PFSK-1 (cell line): ENCODE results near the gene RPTOR.

Experiments
- FOXP2 ChIP-seq: optimal IDR thresholded peaks from 2 replicates; pipeline ENCODE3; 2011; ENCODE audit warnings: borderline replicate concordance, control low read depth, inconsistent platforms; ENCODE audit not compliant: insufficient read depth; ENCODE audit errors: extremely low read length, extremely low read depth
- POLR2AphosphoS5 ChIP-seq: IDR thresholded peaks from 2 replicates; pipeline ENCODE4 v1.6.1; 2012; ENCODE audit warnings: low read depth, mild to moderate bottlenecking, control low read depth, low read length, moderate library complexity
- REST ChIP-seq, 2 experiments: IDR thresholded peaks; 2 replicates each; pipeline versions ENCODE4 v1.6.1 to v1.8.0; 2011 to 2012; ENCODE audit warnings: low read depth in 2 of 2, low read length in 2 of 2, control low read depth in 1 of 2, inconsistent platforms in 1 of 2, mild to moderate bottlenecking in 1 of 2, moderate library complexity in 1 of 2; ENCODE audit not compliant: insufficient read depth in 1 of 2
- SIN3A ChIP-seq: IDR thresholded peaks from 2 replicates; pipeline ENCODE4 v1.6.1; 2012; ENCODE audit warnings: mild to moderate bottlenecking, low read length, moderate library complexity, borderline replicate concordance; ENCODE audit not compliant: insufficient read depth
- TAF1 ChIP-seq: IDR thresholded peaks from 2 replicates; pipeline ENCODE4 v1.6.1; 2012; ENCODE audit warnings: low read length, control low read depth, borderline replicate concordance; ENCODE audit not compliant: insufficient read depth

Gene RPTOR

DNA sequence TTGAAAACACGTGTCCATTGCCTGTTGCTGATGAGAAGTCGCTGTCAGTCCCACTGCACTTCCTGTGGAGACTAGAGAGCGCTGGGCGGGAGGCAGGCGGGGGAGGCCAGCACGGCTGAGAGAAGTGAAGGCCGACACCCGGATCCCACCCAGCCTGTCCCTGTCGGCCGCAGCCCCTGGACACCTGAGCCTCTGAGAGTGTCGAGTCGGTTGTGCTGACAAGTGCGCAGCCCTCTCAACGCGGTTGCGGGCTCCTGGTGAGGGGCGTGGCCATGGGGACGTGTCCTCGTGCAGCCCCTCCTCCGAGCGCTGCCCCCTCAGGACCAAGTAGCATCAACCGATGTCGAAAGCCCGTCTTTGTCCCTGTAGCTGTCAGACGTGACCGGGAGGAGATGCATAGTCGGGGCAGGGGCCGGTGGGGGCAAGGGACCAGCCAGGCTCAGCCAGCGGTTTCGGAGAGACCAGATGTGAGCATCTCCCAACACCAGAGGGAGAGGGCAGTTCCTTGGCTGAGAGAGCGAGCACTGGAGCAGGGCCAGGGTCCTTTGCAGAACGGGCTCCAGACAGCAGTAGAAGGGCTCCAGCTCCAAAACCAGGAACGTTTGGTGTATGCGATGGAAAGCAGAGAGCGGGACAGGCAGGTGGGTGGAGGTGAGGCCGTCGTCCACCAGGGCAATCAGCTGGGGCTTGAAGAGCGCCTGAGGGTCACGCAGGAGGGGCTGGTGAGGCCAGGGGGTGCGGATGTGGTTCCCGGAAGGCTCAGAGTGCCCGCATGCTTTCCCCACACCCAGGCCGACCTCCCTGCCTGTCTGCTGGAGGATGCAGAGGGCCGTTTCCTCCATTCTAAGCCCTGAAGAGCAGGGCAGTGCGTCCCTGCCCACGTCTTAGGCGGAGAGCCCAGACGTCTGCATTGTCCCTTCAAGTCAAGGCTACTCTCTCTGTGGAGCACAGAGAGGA, 403.7 kb downstream of the RPTOR start:
- TF ChIP-seq POLR2AphosphoS5 (no peak), TAF1 (no peak), SIN3A (no peak), REST (IDR thresholded peaks at IDR 0.05; ENCODE audit: insufficient read depth in 1 of 2, low read depth in 2 of 2, low read length in 2 of 2) (no peak), FOXP2 (no peak)

DNA sequence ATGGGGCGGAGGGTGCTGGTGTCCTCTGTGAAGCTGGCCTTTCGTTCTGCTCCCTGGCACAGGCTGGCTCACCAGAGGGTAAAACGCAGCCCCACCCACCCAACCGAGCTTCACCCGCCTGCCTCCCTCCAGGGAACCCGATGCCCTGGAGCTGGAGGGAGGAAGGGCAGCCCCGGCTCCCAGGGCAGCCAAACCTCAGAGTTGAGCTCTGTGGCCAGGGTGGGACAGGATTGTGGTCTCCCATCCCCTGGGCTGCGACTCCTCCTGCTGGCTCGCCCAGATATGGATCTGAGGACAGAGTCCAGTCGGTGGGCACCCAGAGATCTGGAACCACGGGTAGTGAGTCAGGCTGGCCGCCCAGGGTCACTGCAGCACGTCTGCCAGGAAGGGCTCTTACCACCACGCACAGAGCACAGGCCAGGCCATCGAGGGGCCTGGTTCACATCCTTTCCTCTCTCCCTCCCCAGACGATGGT, 404.4 kb downstream of the RPTOR start:
- no peak for TF ChIP-seq REST (IDR thresholded peaks at IDR 0.05; ENCODE audit: insufficient read depth in 1 of 2, low read depth in 2 of 2, low read length in 2 of 2)
- no peak for TF ChIP-seq TAF1

DNA sequence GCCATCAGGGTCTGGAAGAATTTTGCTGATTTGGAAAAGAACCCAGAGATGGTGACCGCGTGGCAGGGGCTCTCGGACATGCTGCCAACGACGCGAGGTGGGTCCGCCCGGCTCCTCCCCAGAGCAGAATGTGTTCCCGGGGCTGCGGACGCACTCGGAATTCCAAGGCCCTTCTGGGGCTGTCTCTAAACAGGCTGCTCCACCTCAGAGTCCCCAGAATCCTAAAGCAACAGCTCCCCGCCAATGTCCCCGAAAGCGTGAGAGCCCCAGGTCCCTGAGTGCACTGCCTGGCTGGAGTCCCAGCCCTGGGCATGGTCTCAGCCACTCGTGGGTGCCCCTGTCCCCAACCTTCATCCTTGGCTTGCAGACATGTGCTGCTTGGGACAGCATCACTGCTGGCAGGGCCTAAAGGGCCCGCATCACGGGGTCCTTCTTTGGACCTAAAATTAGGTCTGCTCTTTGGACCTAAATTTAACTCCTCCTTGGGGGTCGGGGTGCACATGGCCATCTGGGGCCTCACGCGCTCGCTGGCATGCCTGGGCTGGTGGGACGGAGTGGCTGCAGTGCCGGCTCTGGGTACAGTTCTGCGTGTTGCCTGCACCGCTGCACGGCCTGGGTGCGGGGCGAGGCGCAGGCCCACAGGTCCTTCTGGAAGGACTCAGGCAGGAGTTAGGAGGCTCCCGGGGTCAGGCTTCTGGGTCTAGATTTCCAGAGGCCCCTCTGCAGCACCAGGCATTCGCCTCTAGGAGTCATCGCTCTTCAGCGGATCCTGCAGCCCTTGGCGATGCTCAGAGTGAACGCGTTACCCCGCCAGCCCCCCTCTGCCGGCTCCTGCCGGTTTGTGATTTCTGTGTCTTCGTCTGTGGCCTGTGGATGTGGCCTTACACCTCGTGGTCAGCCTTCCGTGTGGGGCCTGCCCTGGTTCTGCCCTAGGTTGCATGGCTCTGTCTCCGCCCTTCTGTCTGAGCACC, 405.1 kb downstream of the RPTOR start:
- TF ChIP-seq REST (IDR thresholded peaks at IDR 0.05; ENCODE audit: insufficient read depth in 1 of 2, low read depth in 2 of 2, low read length in 2 of 2): no peak
- no peak for TF ChIP-seq TAF1
- no peak for TF ChIP-seq SIN3A
- TF ChIP-seq FOXP2: no peak
- TF ChIP-seq POLR2AphosphoS5: no peak

DNA sequence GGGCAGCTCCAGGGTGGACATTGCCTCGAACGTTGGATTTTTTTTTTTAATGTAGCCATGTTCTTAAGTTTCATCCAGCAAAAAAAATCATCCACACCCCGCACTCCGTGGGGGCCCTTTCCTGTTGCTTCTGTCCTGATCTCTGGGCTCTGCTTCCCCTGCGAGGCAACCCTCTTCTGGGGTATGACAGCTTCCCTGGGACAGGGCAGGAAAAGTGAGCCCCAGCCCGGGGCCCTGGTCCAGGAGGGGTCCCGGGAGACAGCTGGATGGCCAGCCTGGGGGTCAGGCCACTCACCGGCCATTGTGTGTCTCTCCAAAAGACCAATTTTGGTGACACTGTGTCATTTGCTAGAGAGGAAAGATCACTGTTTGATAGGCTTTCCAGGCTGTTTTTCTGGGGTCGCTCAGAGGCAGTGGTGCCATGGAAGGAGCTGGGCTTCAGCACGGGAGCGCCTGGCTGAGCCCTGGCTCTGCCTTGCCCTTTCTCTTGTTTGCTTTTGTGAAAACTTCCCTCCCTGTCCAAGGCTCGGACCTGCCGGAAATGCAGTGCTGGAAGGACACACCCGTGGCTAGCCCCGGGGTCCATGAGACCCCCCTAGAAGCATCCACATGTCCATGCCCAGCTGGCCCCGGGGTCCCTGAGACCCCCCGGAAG, 406.0 kb downstream of the RPTOR start:
- TF ChIP-seq FOXP2 (no peak), REST (IDR thresholded peaks at IDR 0.05; ENCODE audit: insufficient read depth in 1 of 2, low read depth in 2 of 2, low read length in 2 of 2) (no peak), SIN3A (no peak), TAF1 (no peak), POLR2AphosphoS5 (no peak)
